SK-N-SH (cell line): Measurements from ENCODE around the gene ZNF784. TPM values are rescaled to one million over a fixed set of nuclear protein-coding genes. Genes with fewer than 3 reads are reported as not detected.
"Not testable (repeated sequence)": the region's sequence is repeated elsewhere in the genome, so short reads cannot be mapped to it uniquely, and the experiment has no call there.

Experiments used
- CTCF ChIA-PET: fragments of 300-600, 350-600 bp; formaldehyde crosslinking; extraction: SDS; loops from one replicate; lab custom pipeline; 2021; lab: Yijun Ruan, JAX
- POLR2A ChIA-PET: fragments of 350-600 bp; sonication (Branson Sonifier 250); formaldehyde crosslinking; extraction: SDS; loops from one replicate; lab custom pipeline; 2020; ENCODE audit warnings: antibody characterized with exemption, inconsistent platforms; lab: Yijun Ruan, JAX
- DNase-seq: peaks from one replicate; pipeline ENCODE4 v3.0.0; 2012
- H2AFZ ChIP-seq: fragments of 200-600 bp; sonication (generic); 2 replicates; pipeline ENCODE4 v1.8.1; 2016; ENCODE audit warnings: antibody characterized with exemption, mild to moderate bottlenecking, low read depth
- H3F3A ChIP-seq: fragments of 200-600 bp; sonication (generic); replicated peaks from 2 replicates; pipeline ENCODE3; 2016; ENCODE audit warnings: antibody characterized with exemption, mild to moderate bottlenecking; ENCODE audit not compliant: insufficient read depth
- H3K27ac ChIP-seq, 2 experiments: fragments of 200-500 bp in 1 of 2; fragments of 200-600 bp in 1 of 2; sonication (Bioruptor generic) in 1 of 2; sonication (generic), shearing (Covaris generic) in 1 of 2; 2 replicates each; pipeline versions ENCODE4 v1.5.1 to v1.6.1; 2014 to 2016; ENCODE audit warnings: low read depth in 2 of 2, inconsistent platforms in 1 of 2, low read length in 1 of 2, mild to moderate bottlenecking in 1 of 2, mixed read lengths in 1 of 2
- H3K27me3 ChIP-seq: fragments of 200-600 bp; sonication (generic), shearing (Covaris generic); 2 replicates; pipeline ENCODE4 v1.6.1; 2016; ENCODE audit warnings: mixed run types; ENCODE audit not compliant: insufficient read depth
- H3K36me3 ChIP-seq, 2 experiments: fragments of 200-500 bp in 1 of 2; fragments of 200-600 bp in 1 of 2; sonication (Bioruptor generic) in 1 of 2; sonication (generic) in 1 of 2; replicated peaks in 1 of 2; 2 replicates each; pipeline versions ENCODE3 to v1.5.1; 2014 to 2016; ENCODE audit warnings: low read length in 1 of 2, mild to moderate bottlenecking in 1 of 2; ENCODE audit not compliant: insufficient read depth in 2 of 2, control insufficient read depth in 1 of 2
- H3K4me1 ChIP-seq, 2 experiments: fragments of 200-500 bp in 1 of 2; fragments of 200-600 bp in 1 of 2; sonication (Bioruptor generic) in 1 of 2; sonication (generic), shearing (Covaris generic) in 1 of 2; 2 replicates each; pipeline versions ENCODE4 v1.5.1 to v1.6.1; 2014 to 2016; ENCODE audit warnings: low read depth in 1 of 2, low read length in 1 of 2, mixed run types in 1 of 2; ENCODE audit not compliant: insufficient read depth in 2 of 2, control insufficient read depth in 1 of 2
- H3K4me2 ChIP-seq: fragments of 200-600 bp; sonication (generic), shearing (Covaris generic); 2 replicates; pipeline ENCODE4 v1.6.1; 2017; ENCODE audit warnings: mixed run types
- H3K4me3 ChIP-seq, 2 experiments: fragments of 200-500 bp in 1 of 2; fragments of 200-600 bp in 1 of 2; sonication (Bioruptor generic) in 1 of 2; sonication (generic), shearing (Covaris generic) in 1 of 2; 2 replicates each; pipeline versions ENCODE4 v1.5.1 to v1.8.1; 2014 to 2016; ENCODE audit warnings: low read depth in 2 of 2, inconsistent platforms in 1 of 2, low read length in 1 of 2, mild to moderate bottlenecking in 1 of 2, mixed read lengths in 1 of 2, moderate library complexity in 1 of 2
- H3K79me2 ChIP-seq: fragments of 200-600 bp; sonication (generic); 2 replicates; pipeline ENCODE4 v1.8.1; 2017; ENCODE audit warnings: mild to moderate bottlenecking; ENCODE audit not compliant: insufficient read depth
- H3K9ac ChIP-seq: fragments of 200-600 bp; sonication (generic); 2 replicates; pipeline ENCODE4 v1.6.1; 2017; ENCODE audit warnings: mixed run types
- H3K9me2 ChIP-seq: fragments of 200-600 bp; sonication (generic); 2 replicates; pipeline ENCODE4 v1.6.1; 2017; ENCODE audit warnings: mixed run types
- H3K9me3 ChIP-seq: fragments of 200-600 bp; sonication (generic); 2 replicates; pipeline ENCODE4 v1.6.1; 2017; ENCODE audit warnings: mixed run types, mild to moderate bottlenecking, moderate library complexity
- H4K20me1 ChIP-seq: fragments of 200-600 bp; sonication (generic); 2 replicates; pipeline ENCODE4 v1.6.1; 2017; ENCODE audit warnings: mild to moderate bottlenecking, mixed run types; ENCODE audit not compliant: insufficient read depth
- TEAD4 ChIP-seq: IDR thresholded peaks from 2 replicates; pipeline ENCODE4 v1.4.0; 2012; ENCODE audit warnings: mild to moderate bottlenecking, borderline replicate concordance; ENCODE audit not compliant: insufficient read depth
- WGBS: methylation state at CpG from one replicate; pipeline ENCODE4 v1.1.6; 2017; ENCODE audit warnings: low lambda C conversion rate; 5-methylcytosine and 5-hydroxymethylcytosine counted together
- polyA plus RNA-seq, 3 experiments: library from polyadenylated mRNA; depleted of rRNA; stranded (reverse); fragments of >200 nt; gene quantifications; 2 replicates each; pipeline ENCODE4 v1.2.3, GENCODE V29; 2012

ZNF784 gene
- polyA plus RNA-seq, 1 of the 3 experiments (the other 2 are of a cell fraction) = 5.5 TPM

DNA sequence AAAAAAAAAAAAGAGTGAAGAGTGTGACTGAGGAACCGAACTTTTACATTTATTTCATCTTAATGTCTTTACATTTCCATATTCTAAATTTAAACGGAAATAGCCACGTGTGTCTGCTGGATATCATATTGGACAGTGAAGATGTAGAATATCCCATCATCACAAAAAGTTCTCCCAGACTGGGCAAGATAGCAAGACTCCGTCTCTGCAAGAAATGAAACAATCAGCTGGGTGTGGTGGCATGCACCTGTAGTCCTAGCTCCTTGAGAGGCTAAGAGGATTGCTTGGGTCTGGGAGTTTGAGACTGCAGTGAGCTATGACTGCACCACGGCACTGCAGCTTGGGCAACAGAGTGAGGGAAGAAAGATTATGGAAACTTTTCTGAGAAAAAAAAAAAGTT, 47.6 kb downstream of the ZNF784 start:
- Histone ChIP-seq H3K79me2 (peaks cover 20% of the 10 kb centered on the region), H2AFZ (no peak overlapping the region), H3K4me3 (no peak overlapping the region), H3F3A (no peaks in the 10 kb centered on the region), H3K4me2 (no peak overlapping the region), H3K36me3 (peaks cover 0 to 10% of the 10 kb centered on the region in 2 experiments), H3K9me2 (no peaks in the 10 kb centered on the region), H3K9ac (no peak overlapping the region), H3K27me3 (no peaks in the 10 kb centered on the region), H3K4me1 (peaks cover 0 to 11% of the 10 kb centered on the region in 2 experiments; a peak in 1 of 4 replicates), H4K20me1 (no peaks in the 10 kb centered on the region), H3K9me3 (no peaks in the 10 kb centered on the region), H3K27ac (no peak overlapping the region)
- ChIA-PET CTCF (interaction anchor here (0.9 kb wide), 1 partner anchor 109 kb away, joined by 3 read pairs; no protein-coding TSS in a partner anchor), POLR2A (interaction anchor here (0.6 to 0.7 kb wide), 2 partner anchors 23 to 69 kb away, joined by 4 read pairs; partner anchors contain the start of gene ZNF524)
- TF ChIP-seq TEAD4 = no peak
- WGBS = 92% methylated on average over 5 of the region's 5 CpGs
- DNase-seq = no peak

DNA sequence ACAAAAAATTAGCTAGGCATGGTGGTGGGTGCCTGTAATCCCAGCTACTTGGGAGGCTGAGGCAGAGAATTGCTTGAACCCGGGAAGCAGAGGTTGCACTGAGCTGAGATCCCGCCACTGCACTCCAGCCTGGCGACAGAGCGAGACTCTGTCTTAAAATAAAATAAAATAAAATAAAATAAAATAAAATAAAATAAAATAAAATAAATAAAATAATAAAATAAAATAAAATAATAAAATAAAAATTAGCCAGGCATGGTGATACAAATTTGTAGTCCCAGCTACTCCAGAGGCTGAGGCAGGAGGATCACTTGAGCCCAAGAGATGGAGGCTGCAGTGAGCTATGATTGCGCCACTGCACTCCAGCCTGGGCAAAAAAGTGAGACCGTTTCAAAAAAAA, 50.4 kb downstream of the ZNF784 start:
- not testable (repeated sequence) for H3K27ac ChIP-seq, H3F3A ChIP-seq

More for the DNA sequence above, 50.4 kb downstream of the ZNF784 start:
- not testable (repeated sequence) for H3K27me3 ChIP-seq, H3K9me3 ChIP-seq, DNase-seq, H3K4me2 ChIP-seq, H3K9ac ChIP-seq, H3K36me3 ChIP-seq, H4K20me1 ChIP-seq, H3K79me2 ChIP-seq, H3K4me3 ChIP-seq, H2AFZ ChIP-seq, H3K4me1 ChIP-seq, H3K9me2 ChIP-seq
- ChIA-PET POLR2A (interaction anchor here (0.6 kb wide), 1 partner anchor 50 kb away, joined by 3 read pairs; no protein-coding TSS in a partner anchor), CTCF (interaction anchor here (0.8 to 1.3 kb wide), 5 partner anchors 10 to 70 kb away, joined by 3 read pairs; no protein-coding TSS in a partner anchor)
- 90% methylated on average over 6 of the region's 6 CpGs for WGBS

Other genes with a start within 250 kb of the ZNF784 start
- 0.77 and 0.91 TPM in 2 replicates for gene TMEM190, start 247.7 kb downstream of the ZNF784 start, polyA plus RNA-seq (2012; rRNA removed)
- gene TMEM238, start 240.3 kb downstream of the ZNF784 start, polyA plus RNA-seq (2012; rRNA removed) = 0.08 and 0.12 TPM in 2 replicates
- 2,297 and 2,368 TPM in 2 replicates for gene RPL28, start 238.6 kb downstream of the ZNF784 start, polyA plus RNA-seq (2012; rRNA removed)
- 84.7 and 133 TPM in 2 replicates for gene UBE2S, start 216.8 kb downstream of the ZNF784 start, polyA plus RNA-seq (2012; rRNA removed)
- gene SHISA7, start 181.3 kb downstream of the ZNF784 start, polyA plus RNA-seq (2012; rRNA removed) = 0.02 TPM in 1 of 2 replicates, not detected in the other
- gene ISOC2, start 162.9 kb downstream of the ZNF784 start, polyA plus RNA-seq (2012; rRNA removed) = 60.9 and 65.4 TPM in 2 replicates
- gene C19orf85, start 159.8 kb downstream of the ZNF784 start, polyA plus RNA-seq (2012; rRNA removed) = not detected in 2 replicates
- 0.73 and 1.6 TPM in 2 replicates for gene ZNF628, start 147.9 kb downstream of the ZNF784 start, polyA plus RNA-seq (2012; rRNA removed)
- gene NAT14, start 139.4 kb downstream of the ZNF784 start, polyA plus RNA-seq (2012; rRNA removed) = 84.4 and 89.9 TPM in 2 replicates
- 2.6 and 4.9 TPM in 2 replicates for gene SSC5D, start 136.1 kb downstream of the ZNF784 start, polyA plus RNA-seq (2012; rRNA removed)
- gene SBK2, start 87.4 kb downstream of the ZNF784 start, polyA plus RNA-seq (2012; rRNA removed) = 0.20 and 0.28 TPM in 2 replicates
- 0.03 and 0.05 TPM in 2 replicates for gene SBK3, start 79.0 kb downstream of the ZNF784 start, polyA plus RNA-seq (2012; rRNA removed)
- gene ZNF579, start 43.7 kb downstream of the ZNF784 start, polyA plus RNA-seq (2012; rRNA removed) = 3.5 and 5.9 TPM in 2 replicates
- gene FIZ1, start 25.0 kb downstream of the ZNF784 start, polyA plus RNA-seq (2012; rRNA removed) = 5.2 and 5.7 TPM in 2 replicates
- 7.2 and 7.3 TPM in 2 replicates for gene ZNF524, start 24.3 kb downstream of the ZNF784 start, polyA plus RNA-seq (2012; rRNA removed)
- 3.4 and 5.0 TPM in 2 replicates for gene ZNF865, start 18.9 kb downstream of the ZNF784 start, polyA plus RNA-seq (2012; rRNA removed)
- 14.0 and 21.9 TPM in 2 replicates for gene ZNF580, start 16.4 kb upstream of the ZNF784 start, polyA plus RNA-seq (2012; rRNA removed)
- gene ZNF581, start 19.1 kb upstream of the ZNF784 start, polyA plus RNA-seq (2012; rRNA removed) = 24.2 and 24.7 TPM in 2 replicates
- 20.1 and 27.1 TPM in 2 replicates for gene CCDC106, start 23.6 kb upstream of the ZNF784 start, polyA plus RNA-seq (2012; rRNA removed)
- gene U2AF2, start 30.5 kb upstream of the ZNF784 start, polyA plus RNA-seq (2012; rRNA removed) = 217 and 321 TPM in 2 replicates
- 72.0 and 134 TPM in 2 replicates for gene EPN1, start 50.7 kb upstream of the ZNF784 start, polyA plus RNA-seq (2012; rRNA removed)
- gene NLRP9, start 113.8 kb upstream of the ZNF784 start, polyA plus RNA-seq (2012; rRNA removed) = not detected in 2 replicates
- gene RFPL4A, start 134.5 kb upstream of the ZNF784 start, polyA plus RNA-seq (2012; rRNA removed) = 0.06 TPM in 1 of 2 replicates, not detected in the other
- gene RFPL4AL1, start 144.6 kb upstream of the ZNF784 start, polyA plus RNA-seq (2012; rRNA removed) = not detected in 2 replicates
- 0.02 TPM in 1 of 2 replicates, not detected in the other for gene NLRP11, start 207.4 kb upstream of the ZNF784 start, polyA plus RNA-seq (2012; rRNA removed)
- gene NLRP4, start 212.0 kb upstream of the ZNF784 start, polyA plus RNA-seq (2012; rRNA removed) = 0.02 and 0.03 TPM in 2 replicates